Chondrocyte (in vitro differentiated cells): ENCODE measurements around the gene ZNF189. TPM values are rescaled to one million over a fixed set of nuclear protein-coding genes. Genes with fewer than 3 reads are reported as not detected.

Experiments used
- DNase-seq: peaks from one replicate; pipeline ENCODE4 v3.0.0; 2021; ENCODE audit warnings: mixed read lengths, low spot score
- H3K27ac Mint-ChIP-seq: one replicate; pipeline ENCODE4 v1.8.0; 2021; ENCODE audit warnings: mild to moderate bottlenecking, moderate library complexity, mixed read lengths; ENCODE audit not compliant: unreplicated experiment
- H3K27me3 Mint-ChIP-seq: 2 replicates; pipeline ENCODE4 v1.8.0; 2021; ENCODE audit warnings: low read depth, mixed read lengths
- H3K36me3 Mint-ChIP-seq: 2 replicates; pipeline ENCODE4 v1.8.0; 2021; ENCODE audit warnings: low read depth, mixed read lengths
- H3K4me1 Mint-ChIP-seq: 2 replicates; pipeline ENCODE4 v1.8.0; 2021; ENCODE audit warnings: low read depth, mild to moderate bottlenecking, mixed read lengths
- H3K4me3 Mint-ChIP-seq: one replicate; pipeline ENCODE4 v1.8.0; 2021; ENCODE audit warnings: mild to moderate bottlenecking, moderate library complexity, mixed read lengths; ENCODE audit not compliant: unreplicated experiment
- H3K9me3 Mint-ChIP-seq: 2 replicates; pipeline ENCODE4 v1.8.0; 2021; ENCODE audit warnings: low read depth, mixed read lengths
- CTCF ChIP-seq: fragments of 200-600 bp; sonication (generic); IDR thresholded peaks from 2 replicates; pipeline ENCODE4 v1.5.0; 2021; ENCODE audit warnings: antibody characterized with exemption, mild to moderate bottlenecking, moderate library complexity
- total RNA-seq: library from RNA; stranded (reverse); gene quantifications from 3 replicates; pipeline ENCODE4 v1.2.1, GENCODE V29; 2021

Gene ZNF189
- total RNA-seq, 1 donor from 2014 or later: 18.5 TPM

GRCh38 chr9:101354765-101355708 is 43.6 kb upstream of the ZNF189 start:
- H3K4me3 Mint-ChIP-seq: no peak overlapping the region
- no peaks in the 10 kb centered on the region for H3K36me3 Mint-ChIP-seq
- no peak for DNase-seq
- no peaks in the 10 kb centered on the region for H3K4me1 Mint-ChIP-seq
- no peak for TF ChIP-seq CTCF
- H3K9me3 Mint-ChIP-seq: no peaks in the 10 kb centered on the region
- no peak overlapping the region for H3K27ac Mint-ChIP-seq
- H3K27me3 Mint-ChIP-seq: peaks cover 4% of the 10 kb centered on the region

GRCh38 chr9:101356619-101357018 is 42.0 kb upstream of the ZNF189 start:
- Mint-ChIP-seq H3K4me1 (no peaks in the 10 kb centered on the region), H3K4me3 (no peak overlapping the region), H3K36me3 (no peaks in the 10 kb centered on the region), H3K27ac (no peak overlapping the region), H3K9me3 (no peaks in the 10 kb centered on the region), H3K27me3 (peaks cover 1% of the 10 kb centered on the region)
- DNase-seq: no peak
- TF ChIP-seq CTCF: no peak

GRCh38 chr9:101359679-101360078 is 39.0 kb upstream of the ZNF189 start:
- Mint-ChIP-seq H3K27me3 (no peaks in the 10 kb centered on the region), H3K4me3 (no peak overlapping the region), H3K27ac (no peak overlapping the region), H3K4me1 (peaks cover 4% of the 10 kb centered on the region), H3K9me3 (no peaks in the 10 kb centered on the region), H3K36me3 (no peaks in the 10 kb centered on the region)
- DNase-seq: no peak
- no peak for TF ChIP-seq CTCF

- H3K4me3 Mint-ChIP-seq: no peak overlapping the region
- no peaks in the 10 kb centered on the region for H3K27me3 Mint-ChIP-seq
- TF ChIP-seq CTCF: no peak
- H3K9me3 Mint-ChIP-seq: no peaks in the 10 kb centered on the region
- H3K27ac Mint-ChIP-seq: no peak overlapping the region
- no peak for DNase-seq
- H3K36me3 Mint-ChIP-seq: no peaks in the 10 kb centered on the region
- peaks cover 10% of the 10 kb centered on the region for H3K4me1 Mint-ChIP-seq
Measured at GRCh38 chr9:101360647-101361046, 38.0 kb upstream of the ZNF189 start.

- no peak for TF ChIP-seq CTCF
- Mint-ChIP-seq H3K4me3 (no peak overlapping the region), H3K27ac (no peak overlapping the region), H3K4me1 (peaks cover 18% of the 10 kb centered on the region), H3K9me3 (no peaks in the 10 kb centered on the region), H3K36me3 (no peaks in the 10 kb centered on the region), H3K27me3 (no peaks in the 10 kb centered on the region)
- no peak for DNase-seq
Measured at GRCh38 chr9:101362450-101362849, 36.2 kb upstream of the ZNF189 start.
